HUES48 (cell line): ENCODE measurements around the gene SLC35D3.
"Not testable (repeated sequence)": the region's sequence is repeated elsewhere in the genome, so short reads cannot be mapped to it uniquely, and the experiment has no call there.

Experiments used
- H3K27ac ChIP-seq: one replicate; pipeline ENCODE4 v1.7.0; 2013; ENCODE audit warnings: low read depth, low read length, inconsistent platforms
- H3K27me3 ChIP-seq: 2 replicates; pipeline ENCODE4 v1.6.1; 2013; ENCODE audit warnings: mild to moderate bottlenecking, low read length; ENCODE audit not compliant: control insufficient read depth, insufficient read depth
- H3K36me3 ChIP-seq: 2 replicates; pipeline ENCODE4 v1.6.1; 2013; ENCODE audit warnings: low read length; ENCODE audit not compliant: control insufficient read depth, insufficient read depth
- H3K4me1 ChIP-seq: 2 replicates; pipeline ENCODE4 v1.6.1; 2013; ENCODE audit warnings: mild to moderate bottlenecking, low read length; ENCODE audit not compliant: control insufficient read depth, insufficient read depth
- H3K4me3 ChIP-seq: 2 replicates; pipeline ENCODE4 v1.5.1; 2013; ENCODE audit warnings: mild to moderate bottlenecking, low read depth, low read length
- H3K9ac ChIP-seq: 2 replicates; pipeline ENCODE4 v1.6.1; 2013; ENCODE audit warnings: mild to moderate bottlenecking, low read depth, low read length, moderate library complexity
- H3K9me3 ChIP-seq: 2 replicates; pipeline ENCODE4 v1.6.1; 2013; ENCODE audit warnings: low read length; ENCODE audit not compliant: control insufficient read depth, insufficient read depth

Gene SLC35D3

GRCh38 chr6:136921936-136922684 is at the start of gene SLC35D3:
Gene SLC35D3, plus strand, starts transcription at chr6:136922301. Its CDS starts 128 bp downstream, at chr6:136922429.
- Histone ChIP-seq H3K4me1 (peaks cover 4% of the 10 kb centered on the region; the same call in 1 of the 2 replicates), H3K27me3 (peaks cover 66% of the 10 kb centered on the region), H3K27ac (no peak within 1 kb of the TSS), H3K36me3 (no peaks in the 10 kb centered on the region), H3K9ac (0 out of 2 replicates have a peak within 1 kb of the TSS, but pooled peaks have one; percentile 10), H3K9me3 (no peaks in the 10 kb centered on the region), H3K4me3 (peak within 1 kb of the TSS; percentile 66)

- Histone ChIP-seq H3K4me1 (no peaks in the 10 kb centered on the region), H3K4me3 (no peak overlapping the region), H3K36me3 (peaks cover 13% of the 10 kb centered on the region; the same call in 1 of the 2 replicates), H3K27me3 (no peaks in the 10 kb centered on the region), H3K9ac (no peak overlapping the region), H3K9me3 (peaks cover 14% of the 10 kb centered on the region), H3K27ac (no peak overlapping the region)
Measured at GRCh38 chr6:136873748-136874147, 48.4 kb upstream of the SLC35D3 start.

- not testable (repeated sequence) for H3K4me3 ChIP-seq, H3K36me3 ChIP-seq, H3K27me3 ChIP-seq, H3K4me1 ChIP-seq, H3K27ac ChIP-seq, H3K9ac ChIP-seq
- peaks cover 14% of the 10 kb centered on the region for H3K9me3 ChIP-seq
Measured at GRCh38 chr6:136876469-136876868, 45.6 kb upstream of the SLC35D3 start.

- Histone ChIP-seq H3K9ac (no peak overlapping the region), H3K4me1 (peaks cover 5% of the 10 kb centered on the region; the same call in 1 of the 2 replicates), H3K27ac (no peak overlapping the region), H3K4me3 (no peak overlapping the region), H3K36me3 (no peaks in the 10 kb centered on the region), H3K9me3 (no peaks in the 10 kb centered on the region), H3K27me3 (no peaks in the 10 kb centered on the region)
Measured at GRCh38 chr6:136880748-136881460, 41.2 kb upstream of the SLC35D3 start.

GRCh38 chr6:136886091-136886490 is 36.0 kb upstream of the SLC35D3 start:
- no peak overlapping the region for H3K27ac ChIP-seq
- no peak overlapping the region for H3K9ac ChIP-seq
- no peaks in the 10 kb centered on the region for H3K9me3 ChIP-seq
- no peaks in the 10 kb centered on the region for H3K27me3 ChIP-seq
- peaks cover 3% of the 10 kb centered on the region; the same call in 1 of the 2 replicates for H3K4me1 ChIP-seq
- H3K4me3 ChIP-seq, result no peak overlapping the region
- H3K36me3 ChIP-seq, result no peaks in the 10 kb centered on the region

- Histone ChIP-seq H3K27me3 (no peaks in the 10 kb centered on the region), H3K4me1 (no peaks in the 10 kb centered on the region), H3K9me3 (no peaks in the 10 kb centered on the region), H3K36me3 (no peaks in the 10 kb centered on the region), H3K27ac (no peak overlapping the region), H3K4me3 (no peak overlapping the region), H3K9ac (no peak overlapping the region)
Measured at GRCh38 chr6:136887953-136888352, 34.1 kb upstream of the SLC35D3 start.

- no peak overlapping the region for H3K9ac ChIP-seq
- no peaks in the 10 kb centered on the region for H3K9me3 ChIP-seq
- H3K27me3 ChIP-seq, result no peaks in the 10 kb centered on the region
- H3K4me1 ChIP-seq, result no peaks in the 10 kb centered on the region
- no peak overlapping the region for H3K4me3 ChIP-seq
- H3K36me3 ChIP-seq, result no peaks in the 10 kb centered on the region
- H3K27ac ChIP-seq, result no peak overlapping the region
Measured at GRCh38 chr6:136889271-136890193, 32.6 kb upstream of the SLC35D3 start.

- H3K27me3 ChIP-seq, result no peaks in the 10 kb centered on the region
- H3K4me3 ChIP-seq, result no peak overlapping the region
- no peaks in the 10 kb centered on the region for H3K9me3 ChIP-seq
- H3K27ac ChIP-seq, result no peak overlapping the region
- H3K4me1 ChIP-seq, result no peaks in the 10 kb centered on the region
- H3K9ac ChIP-seq, result no peak overlapping the region
- H3K36me3 ChIP-seq, result no peaks in the 10 kb centered on the region
Measured at GRCh38 chr6:136890194-136890839, 31.8 kb upstream of the SLC35D3 start.

GRCh38 chr6:136890986-136891385 is 31.1 kb upstream of the SLC35D3 start:
- no peaks in the 10 kb centered on the region for H3K9me3 ChIP-seq
- H3K27ac ChIP-seq, result no peak overlapping the region
- H3K9ac ChIP-seq, result no peak overlapping the region
- H3K4me1 ChIP-seq, result no peaks in the 10 kb centered on the region
- no peak overlapping the region for H3K4me3 ChIP-seq
- no peaks in the 10 kb centered on the region for H3K36me3 ChIP-seq
- H3K27me3 ChIP-seq, result no peaks in the 10 kb centered on the region

- Histone ChIP-seq H3K4me1 (no peaks in the 10 kb centered on the region), H3K27ac (no peak overlapping the region), H3K27me3 (no peaks in the 10 kb centered on the region), H3K9ac (no peak overlapping the region), H3K36me3 (peaks cover 2% of the 10 kb centered on the region; the same call in 1 of the 2 replicates), H3K9me3 (no peaks in the 10 kb centered on the region), H3K4me3 (no peak overlapping the region)
Measured at GRCh38 chr6:136893187-136893586, 28.9 kb upstream of the SLC35D3 start.
